Measurements from ENCODE around the gene PIR.

PIR gene

DNA sequence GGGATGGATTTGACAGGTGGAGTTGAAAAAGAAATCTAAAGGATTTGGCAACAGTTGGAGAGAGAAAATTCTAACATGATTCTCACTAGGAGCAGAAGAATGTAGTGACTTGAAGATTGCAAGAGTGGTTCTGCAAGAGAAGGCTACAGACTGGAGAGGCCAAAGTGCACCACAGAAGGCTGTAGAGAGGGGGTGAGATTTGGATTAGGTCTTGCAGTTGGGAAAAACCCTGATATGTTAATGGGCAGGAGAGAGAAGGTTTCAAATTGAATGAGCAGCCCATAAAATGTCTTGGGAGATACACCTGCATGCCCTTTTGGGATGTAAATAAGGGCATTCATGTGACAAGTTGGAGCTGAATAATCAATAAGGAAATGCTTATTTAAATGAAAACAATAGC lies 94.3 kb downstream of the PIR start:
- H3K4me3 ChIP-seq (ENCODE audit: low read length) = no peak overlapping the region
- no peak for DNase-seq (ENCODE audit: low read depth)
- TF ChIP-seq, protein P1, sequence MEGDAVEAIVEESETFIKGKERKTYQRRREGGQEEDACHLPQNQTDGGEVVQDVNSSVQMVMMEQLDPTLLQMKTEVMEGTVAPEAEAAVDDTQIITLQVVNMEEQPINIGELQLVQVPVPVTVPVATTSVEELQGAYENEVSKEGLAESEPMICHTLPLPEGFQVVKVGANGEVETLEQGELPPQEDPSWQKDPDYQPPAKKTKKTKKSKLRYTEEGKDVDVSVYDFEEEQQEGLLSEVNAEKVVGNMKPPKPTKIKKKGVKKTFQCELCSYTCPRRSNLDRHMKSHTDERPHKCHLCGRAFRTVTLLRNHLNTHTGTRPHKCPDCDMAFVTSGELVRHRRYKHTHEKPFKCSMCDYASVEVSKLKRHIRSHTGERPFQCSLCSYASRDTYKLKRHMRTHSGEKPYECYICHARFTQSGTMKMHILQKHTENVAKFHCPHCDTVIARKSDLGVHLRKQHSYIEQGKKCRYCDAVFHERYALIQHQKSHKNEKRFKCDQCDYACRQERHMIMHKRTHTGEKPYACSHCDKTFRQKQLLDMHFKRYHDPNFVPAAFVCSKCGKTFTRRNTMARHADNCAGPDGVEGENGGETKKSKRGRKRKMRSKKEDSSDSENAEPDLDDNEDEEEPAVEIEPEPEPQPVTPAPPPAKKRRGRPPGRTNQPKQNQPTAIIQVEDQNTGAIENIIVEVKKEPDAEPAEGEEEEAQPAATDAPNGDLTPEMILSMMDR (conservative IDR thresholded peaks at IDR 0.05; ENCODE audit: low read depth, low read length) = no peak

DNA sequence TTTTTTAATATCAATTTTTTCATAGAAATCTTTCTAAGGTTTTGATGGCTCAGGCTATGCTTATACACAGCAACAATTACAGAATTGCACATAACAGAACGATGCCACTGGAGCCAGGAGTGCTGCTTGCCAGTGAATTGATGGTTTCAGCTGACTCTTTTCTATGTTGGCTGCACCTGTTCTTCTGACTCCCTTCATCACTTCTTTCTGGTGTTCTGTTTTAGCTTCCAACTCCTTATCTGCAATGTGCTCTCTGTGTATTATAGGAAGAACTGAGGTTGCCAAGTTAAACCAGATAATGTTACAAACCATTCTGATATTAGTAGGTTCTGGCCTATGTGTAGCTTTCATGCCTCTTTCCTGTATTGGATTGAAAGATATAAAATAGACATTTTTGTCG lies 97.3 kb downstream of the PIR start:
- H3K4me3 ChIP-seq (ENCODE audit: low read length) = no peak overlapping the region
- no peak for DNase-seq (ENCODE audit: low read depth)
- TF ChIP-seq, protein P1 (conservative IDR thresholded peaks at IDR 0.05; ENCODE audit: low read depth, low read length) = no peak

DNA sequence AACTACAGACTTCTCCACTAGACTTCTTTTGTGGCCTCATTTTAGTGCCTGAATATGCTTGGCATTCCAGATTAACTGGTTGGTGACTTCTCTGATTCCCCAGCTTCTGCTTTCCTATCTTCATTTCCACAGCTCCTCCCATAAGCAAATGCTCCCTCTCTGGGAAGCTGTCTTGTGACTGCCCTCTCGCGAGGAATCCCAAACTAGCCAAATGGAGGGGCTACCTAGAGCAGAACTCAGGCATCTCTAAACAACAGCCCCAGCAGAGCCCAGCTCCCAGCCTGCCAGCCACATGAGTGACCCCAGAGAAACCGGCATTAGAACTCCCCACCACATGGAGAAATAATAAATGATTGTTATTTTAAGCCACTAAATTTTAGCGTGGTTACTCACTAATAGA lies 101.3 kb downstream of the PIR start:
- TF ChIP-seq, protein P1 (conservative IDR thresholded peaks at IDR 0.05; ENCODE audit: low read depth, low read length) = no peak
- H3K4me3 ChIP-seq (ENCODE audit: low read length) = no peak overlapping the region
- no peak for DNase-seq (ENCODE audit: low read depth)

DNA sequence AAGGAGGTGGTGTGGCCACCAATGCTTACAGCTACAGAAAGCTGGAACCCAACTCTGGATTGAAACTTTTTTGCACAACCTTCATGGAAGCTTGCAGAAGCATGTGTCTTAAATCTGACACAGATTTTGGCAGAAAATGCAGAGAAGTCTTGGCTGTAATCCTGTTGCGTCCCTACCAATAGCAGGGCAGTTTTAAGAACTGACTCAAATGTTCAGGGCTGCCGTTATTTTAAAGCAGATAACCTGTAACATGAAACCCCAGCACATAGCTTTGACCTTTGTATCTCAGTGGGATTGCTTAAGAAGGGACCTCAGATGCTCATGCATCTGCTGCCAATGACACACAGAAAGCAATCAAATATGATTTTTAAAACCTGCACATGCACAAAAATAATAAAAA lies 108.8 kb downstream of the PIR start, which contains the start of gene VEGFD:
Gene VEGFD, minus strand, starts transcription at position 110 of the 400 bp plus-strand sequence. CDS start 467 bp downstream, outside the sequence.
- no peak within 1 kb of the TSS for H3K4me3 ChIP-seq (ENCODE audit: low read length)
- TF ChIP-seq, protein P1 (conservative IDR thresholded peaks at IDR 0.05; ENCODE audit: low read depth, low read length) = no peak
- DNase-seq (ENCODE audit: low read depth) = peak; percentile 3

DNA sequence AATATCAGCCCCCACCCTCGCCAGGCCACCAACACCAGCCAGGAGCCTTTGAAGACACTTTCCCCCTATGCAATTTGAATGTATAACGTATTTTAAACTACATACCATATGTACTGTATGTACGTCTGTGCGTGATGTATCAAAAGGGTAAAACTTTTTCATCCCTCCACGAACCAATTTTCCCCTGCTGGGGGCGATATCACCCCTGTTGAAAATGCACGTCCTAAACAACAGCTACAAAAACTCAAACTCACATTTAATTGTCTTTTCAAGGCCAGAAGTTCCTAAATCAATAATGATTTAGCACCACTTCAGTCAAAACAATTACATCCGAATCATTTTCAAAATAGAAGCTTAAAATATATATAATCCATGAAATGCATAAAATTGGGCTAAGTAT lies 110.3 kb downstream of the PIR start:
- H3K4me3 ChIP-seq (ENCODE audit: low read length) = no peak overlapping the region
- DNase-seq (ENCODE audit: low read depth) = no peak
- TF ChIP-seq, protein P1 (conservative IDR thresholded peaks at IDR 0.05; ENCODE audit: low read depth, low read length) = no peak

DNA sequence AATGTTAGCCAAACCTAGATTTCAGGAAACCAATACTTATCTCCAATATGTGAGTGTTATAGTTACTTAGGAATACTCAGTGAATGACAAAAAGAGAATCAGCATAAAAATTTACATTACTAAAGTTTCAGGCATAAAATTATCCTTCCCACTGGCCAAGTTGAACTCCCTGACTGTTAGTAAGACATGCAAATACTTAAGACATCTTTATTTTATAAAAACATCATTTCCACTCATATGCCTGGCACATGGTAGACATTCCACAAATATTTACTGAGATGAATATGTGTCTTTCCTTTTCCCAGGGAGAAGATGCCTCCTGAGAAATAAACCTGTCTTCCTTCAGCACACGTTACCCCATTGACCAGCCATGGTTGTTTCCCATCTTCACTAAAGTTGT lies 116.2 kb downstream of the PIR start:
- no peak overlapping the region for H3K4me3 ChIP-seq (ENCODE audit: low read length)
- TF ChIP-seq, protein P1 (conservative IDR thresholded peaks at IDR 0.05; ENCODE audit: low read depth, low read length) = no peak
- no peak for DNase-seq (ENCODE audit: low read depth)

DNA sequence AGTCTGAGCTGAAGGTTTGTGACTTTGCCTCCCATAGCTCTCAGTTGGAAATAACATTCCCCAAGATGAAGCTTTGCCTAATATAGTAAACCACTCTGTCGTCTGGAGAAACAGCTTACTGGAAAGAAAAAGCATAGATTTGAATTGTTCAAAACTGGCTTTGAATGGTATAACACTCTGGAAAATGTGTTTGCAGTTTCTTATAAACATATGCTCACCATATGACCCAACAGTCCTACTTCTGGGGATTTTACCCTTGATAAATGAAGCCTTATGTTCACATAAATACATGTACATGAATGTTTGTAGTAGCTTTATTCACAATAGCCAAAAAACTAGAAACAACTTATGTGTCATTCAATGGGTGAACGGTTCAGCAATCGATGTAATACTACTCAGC lies 119.2 kb downstream of the PIR start:
- TF ChIP-seq, protein P1 (conservative IDR thresholded peaks at IDR 0.05; ENCODE audit: low read depth, low read length) = no peak
- DNase-seq (ENCODE audit: low read depth) = no peak
- H3K4me3 ChIP-seq (ENCODE audit: low read length) = no peak overlapping the region
